Stimulated activated CD4-positive, alpha-beta T cell treated with anti-CD3 and anti-CD28 coated beads, Interleukin-12 subunit alpha, Interleukin-12 subunit beta, amount 100 ng/mL, for 4 hours (primary cell): Measurements from ENCODE around the gene CELSR1.

Source experiments
- DNase-seq: peaks from one replicate; pipeline ENCODE4 v3.0.0-alpha.2; 2020

The CELSR1 gene

GRCh38 chr22:46575911-46576555 lies 38.6 kb upstream of the CELSR1 start:
- no peak for DNase-seq

GRCh38 chr22:46574993-46575910 lies 37.8 kb upstream of the CELSR1 start:
- DNase-seq, result no peak

- no peak for DNase-seq
These were observed 37.1 kb upstream of the CELSR1 start for GRCh38 chr22:46574438-46574992.

- DNase-seq, result no peak
These were observed 36.5 kb upstream of the CELSR1 start for GRCh38 chr22:46573781-46574437.

GRCh38 chr22:46572911-46573780 lies 35.7 kb upstream of the CELSR1 start:
- DNase-seq, result no peak

- DNase-seq, result no peak
These were observed 34.3 kb upstream of the CELSR1 start for GRCh38 chr22:46571642-46572250.

GRCh38 chr22:46569848-46570695 lies 32.7 kb upstream of the CELSR1 start:
- no peak for DNase-seq

- DNase-seq, result no peak
These were observed 31.8 kb upstream of the CELSR1 start for GRCh38 chr22:46569055-46569847.

- no peak for DNase-seq
These were observed 30.8 kb upstream of the CELSR1 start for GRCh38 chr22:46568102-46568809.

- DNase-seq, result no peak
These were observed 30.1 kb upstream of the CELSR1 start for GRCh38 chr22:46567471-46567870.

GRCh38 chr22:46564084-46564714 lies 26.8 kb upstream of the CELSR1 start:
- DNase-seq, result no peak

GRCh38 chr22:46563381-46564083 lies 26.1 kb upstream of the CELSR1 start:
- peak; percentile 79 for DNase-seq

- no peak for DNase-seq
These were observed 24.1 kb upstream of the CELSR1 start for GRCh38 chr22:46561435-46561905.

GRCh38 chr22:46560696-46561295 lies 23.4 kb upstream of the CELSR1 start:
- DNase-seq, result no peak

GRCh38 chr22:46557736-46558480 lies 20.5 kb upstream of the CELSR1 start:
- no peak for DNase-seq

GRCh38 chr22:46556775-46557174 lies 19.4 kb upstream of the CELSR1 start:
- DNase-seq, result no peak

GRCh38 chr22:46553189-46553588 lies 15.8 kb upstream of the CELSR1 start:
- DNase-seq, result no peak
